GM23338 (cell line): Measurements from ENCODE around the gene BAD. TPM values are rescaled to one million over a fixed set of nuclear protein-coding genes. Genes with fewer than 3 reads are reported as not detected.

Experiments used
- ATAC-seq: fragments of 200-7000 bp; cut with Tn5 transposase; 3 replicates; pipeline ENCODE4 v1.9.1; 2020
- DNase-seq: peaks from one replicate; pipeline ENCODE4 v3.0.0-alpha.2; 2015; ENCODE audit warnings: low spot score
- H2AFZ ChIP-seq: fragments of 200-600 bp; sonication (generic); 2 replicates; pipeline ENCODE4 v1.8.0; 2016; ENCODE audit warnings: antibody characterized with exemption, mild to moderate bottlenecking, moderate library complexity
- H3F3A ChIP-seq: fragments of 200-600 bp; sonication (generic); replicated peaks from 2 replicates; pipeline ENCODE4 v1.8.0; 2017; ENCODE audit warnings: antibody characterized with exemption, mixed run types, low read depth
- H3K27ac ChIP-seq: fragments of 200-600 bp; sonication (generic); 2 replicates; pipeline ENCODE4 v1.6.1; 2016; ENCODE audit warnings: low read depth
- H3K27me3 ChIP-seq: fragments of 200-600 bp; sonication (generic); 2 replicates; pipeline ENCODE4 v1.8.0; 2016; ENCODE audit warnings: mild to moderate bottlenecking, mixed run types, moderate library complexity; ENCODE audit not compliant: insufficient read depth
- H3K36me3 ChIP-seq: fragments of 200-600 bp; sonication (generic); 2 replicates; pipeline ENCODE4 v1.8.0; 2016; ENCODE audit warnings: mild to moderate bottlenecking; ENCODE audit not compliant: insufficient read depth
- H3K4me1 ChIP-seq: fragments of 200-600 bp; sonication (generic); 2 replicates; pipeline ENCODE4 v1.8.0; 2016; ENCODE audit warnings: mild to moderate bottlenecking, moderate library complexity; ENCODE audit not compliant: insufficient read depth
- H3K4me2 ChIP-seq: fragments of 200-600 bp; sonication (generic); 2 replicates; pipeline ENCODE4 v1.7.1; 2017; ENCODE audit warnings: mixed run types
- H3K4me3 ChIP-seq: fragments of 200-600 bp; sonication (generic); 2 replicates; pipeline ENCODE4 v1.6.1; 2016; ENCODE audit warnings: mixed run types
- H3K79me2 ChIP-seq: fragments of 200-600 bp; sonication (generic); replicated peaks from 2 replicates; pipeline ENCODE4 v1.8.0; 2017; ENCODE audit warnings: mild to moderate bottlenecking; ENCODE audit not compliant: insufficient read depth
- H3K9me2 ChIP-seq: fragments of 200-600 bp; sonication (generic); 2 replicates; pipeline ENCODE4 v1.8.0; 2017; ENCODE audit not compliant: insufficient read depth
- H4K20me1 ChIP-seq: fragments of 200-600 bp; sonication (generic); replicated peaks from 2 replicates; pipeline ENCODE4 v1.8.0; 2017; ENCODE audit warnings: mild to moderate bottlenecking; ENCODE audit not compliant: insufficient read depth
- H3K27ac Mint-ChIP-seq: 2 replicates; pipeline ENCODE4 v1.8.0; 2020; ENCODE audit warnings: inconsistent platforms, mild to moderate bottlenecking, moderate library complexity, mixed read lengths
- H3K27me3 Mint-ChIP-seq: 3 replicates; pipeline ENCODE4 v1.8.0; 2022; ENCODE audit warnings: low read depth, mild to moderate bottlenecking, moderate library complexity, mixed read lengths, inconsistent platforms; ENCODE audit not compliant: insufficient read depth, poor library complexity
- H3K36me3 Mint-ChIP-seq: 3 replicates; pipeline ENCODE4 v1.8.0; 2021; ENCODE audit warnings: low read depth, mild to moderate bottlenecking, inconsistent platforms, moderate library complexity, mixed read lengths
- H3K4me1 Mint-ChIP-seq: 3 replicates; pipeline ENCODE4 v1.8.0; 2020; ENCODE audit warnings: mild to moderate bottlenecking, inconsistent platforms, mixed read lengths
- H3K4me3 Mint-ChIP-seq: 3 replicates; pipeline ENCODE4 v1.8.0; 2021; ENCODE audit warnings: moderate library complexity, mild to moderate bottlenecking, inconsistent platforms, mixed read lengths
- H3K9me3 Mint-ChIP-seq: 3 replicates; pipeline ENCODE4 v1.8.0; 2020; ENCODE audit warnings: moderate library complexity, mild to moderate bottlenecking, inconsistent platforms, mixed read lengths
- CREB1 ChIP-seq: fragments of 250-450 bp; sonication (Bioruptor Pico); IDR thresholded peaks from 2 replicates; pipeline ENCODE4 v1.5.0; 2020; ENCODE audit warnings: low read depth, mild to moderate bottlenecking, moderate library complexity
- CTCF ChIP-seq, 2 experiments: fragments of 200-600 bp in 1 of 2; sonication (generic) in 1 of 2; conservative IDR thresholded peaks; 2 replicates each; pipeline versions ENCODE4 v1.5.1 to v1.6.1; 2016 to 2017; ENCODE audit warnings: antibody characterized with exemption in 2 of 2, low read depth in 2 of 2, mild to moderate bottlenecking in 2 of 2, moderate library complexity in 1 of 2
- ETS1 ChIP-seq: IDR thresholded peaks from 2 replicates; pipeline ENCODE4 v1.6.1; 2016; ENCODE audit warnings: antibody characterized with exemption
- EZH2phosphoT487 ChIP-seq: fragments of 200-600 bp; sonication (generic); IDR thresholded peaks from one replicate; pipeline ENCODE4 v1.8.1; 2018; ENCODE audit warnings: antibody characterized with exemption; ENCODE audit not compliant: unreplicated experiment
- JUNB ChIP-seq: IDR thresholded peaks from one replicate; pipeline ENCODE4 v1.6.1; 2016; ENCODE audit warnings: antibody characterized with exemption; ENCODE audit not compliant: unreplicated experiment
- NANOG ChIP-seq: IDR thresholded peaks from 2 replicates; pipeline ENCODE4 v1.6.1; 2016; ENCODE audit warnings: antibody characterized with exemption, borderline replicate concordance
- POLR2AphosphoS5 ChIP-seq: IDR thresholded peaks from 2 replicates; pipeline ENCODE4 v1.6.1; 2016; ENCODE audit warnings: antibody characterized with exemption, low read depth
- REST ChIP-seq: IDR thresholded peaks from one replicate; pipeline ENCODE4 v1.6.1; 2018; ENCODE audit warnings: antibody characterized with exemption; ENCODE audit not compliant: unreplicated experiment
- STAT1 ChIP-seq: IDR thresholded peaks from one replicate; pipeline ENCODE4 v1.6.1; 2016; ENCODE audit warnings: antibody characterized with exemption; ENCODE audit not compliant: unreplicated experiment
- ZNF114 ChIP-seq: fragments of 250-450 bp; sonication (Bioruptor Pico); IDR thresholded peaks from 2 replicates; pipeline ENCODE4 v1.5.0; 2020; ENCODE audit warnings: mild to moderate bottlenecking, moderate library complexity
- ZNF331 ChIP-seq: fragments of 250-450 bp; sonication (Bioruptor Pico); IDR thresholded peaks from 2 replicates; pipeline ENCODE4 v1.5.0; 2020; ENCODE audit warnings: low read depth, mild to moderate bottlenecking, moderate library complexity
- ZNF462 ChIP-seq: fragments of 250-450 bp; sonication (Bioruptor Pico); IDR thresholded peaks from 2 replicates; pipeline ENCODE4 v1.5.0; 2020; ENCODE audit warnings: mild to moderate bottlenecking, moderate library complexity
- polyA plus RNA-seq: library from polyadenylated mRNA; unstranded; fragments of >200 nt; fragmentation: Nextera tagmentation; extraction: Ambion mirVana; gene quantifications from 2 replicates; pipeline ENCODE4 v1.2.1, GENCODE V29; 2016
- total RNA-seq: library from RNA; depleted of rRNA; stranded (reverse); fragments of >200 nt; shearing (Covaris generic); gene quantifications from 2 replicates; pipeline ENCODE4 v1.2.3, GENCODE V29; 2014

Gene BAD
- total and polyA plus RNA-seq, 2 experiments from 2014 or later = 46.3 to 46.4 TPM

- no peaks in the 10 kb centered on the region for H3K9me2 ChIP-seq
- peak overlapping the region; percentile 96 for H3K27ac ChIP-seq
- no peak for DNase-seq
- H3K36me3 Mint-ChIP-seq = peaks cover 7% of the 10 kb centered on the region
- no peak for TF ChIP-seq REST
- no peak for TF ChIP-seq JUNB
- TF ChIP-seq POLR2AphosphoS5 = no peak
- no peak for TF ChIP-seq CREB1 (CRISPR knock-in tag)
- no peak for TF ChIP-seq ZNF114 (CRISPR knock-in tag)
- TF ChIP-seq NANOG = no peak
- no peak for TF ChIP-seq EZH2phosphoT487
- TF ChIP-seq ZNF331 = no peak
- no peak for TF ChIP-seq ETS1
- TF ChIP-seq CTCF (conservative IDR thresholded peaks at IDR 0.05; ENCODE audit: low read depth in 2 of 2) = no peak
- TF ChIP-seq ZNF462 (CRISPR knock-in tag) = no peak
- TF ChIP-seq STAT1 = no peak
- no peaks in the 10 kb centered on the region for H3K36me3 ChIP-seq
- peak overlapping the region; percentile 88 for H3K4me3 Mint-ChIP-seq
- H3F3A ChIP-seq = peaks cover 38% of the 10 kb centered on the region
- peak overlapping the region; percentile 100 for H3K4me2 ChIP-seq
- H2AFZ ChIP-seq = no peak overlapping the region
- H3K27ac Mint-ChIP-seq = peak overlapping the region; percentile 94
- H3K79me2 ChIP-seq = peaks cover 33% of the 10 kb centered on the region
- peaks cover 34% of the 10 kb centered on the region for H3K4me1 ChIP-seq
- H3K4me1 Mint-ChIP-seq = peaks cover 40% of the 10 kb centered on the region
- no peaks in the 10 kb centered on the region for H3K9me3 Mint-ChIP-seq
- peaks cover 34% of the 10 kb centered on the region for H3K27me3 Mint-ChIP-seq
- H4K20me1 ChIP-seq = no peaks in the 10 kb centered on the region; the same call in none of the 2 replicates
- no peaks in the 10 kb centered on the region for H3K27me3 ChIP-seq
- peak overlapping the region; percentile 100; the same call in 1 of the 2 replicates for H3K4me3 ChIP-seq
- no peak for ATAC-seq
Measured at GRCh38 chr11:64249038-64249437, 35.4 kb downstream of the BAD start.
